C4-2B (cell line): ENCODE measurements around the gene TRAPPC2B.
"Not testable (repeated sequence)": the region's sequence is repeated elsewhere in the genome, so short reads cannot be mapped to it uniquely, and the experiment has no call there.

Experiments
- H3K27ac ChIP-seq: fragments of 450-650 bp; 2 replicates; pipeline ENCODE4 v1.5.1; 2017
- ZFX ChIP-seq: fragments of 450-650 bp; IDR thresholded peaks from 2 replicates; pipeline ENCODE4 v1.6.1; 2017
- TF ChIP-seq, protein P1 (sequence below): fragments of 450-650 bp; conservative IDR thresholded peaks from 2 replicates; pipeline ENCODE4 v1.5.1; 2017; ENCODE audit warnings: mild to moderate bottlenecking

The TRAPPC2B gene

GRCh38 chr19:57374179-57374578 is 10.8 kb downstream of the TRAPPC2B start:
- no peak overlapping the region for H3K27ac ChIP-seq
- TF ChIP-seq, protein P1, sequence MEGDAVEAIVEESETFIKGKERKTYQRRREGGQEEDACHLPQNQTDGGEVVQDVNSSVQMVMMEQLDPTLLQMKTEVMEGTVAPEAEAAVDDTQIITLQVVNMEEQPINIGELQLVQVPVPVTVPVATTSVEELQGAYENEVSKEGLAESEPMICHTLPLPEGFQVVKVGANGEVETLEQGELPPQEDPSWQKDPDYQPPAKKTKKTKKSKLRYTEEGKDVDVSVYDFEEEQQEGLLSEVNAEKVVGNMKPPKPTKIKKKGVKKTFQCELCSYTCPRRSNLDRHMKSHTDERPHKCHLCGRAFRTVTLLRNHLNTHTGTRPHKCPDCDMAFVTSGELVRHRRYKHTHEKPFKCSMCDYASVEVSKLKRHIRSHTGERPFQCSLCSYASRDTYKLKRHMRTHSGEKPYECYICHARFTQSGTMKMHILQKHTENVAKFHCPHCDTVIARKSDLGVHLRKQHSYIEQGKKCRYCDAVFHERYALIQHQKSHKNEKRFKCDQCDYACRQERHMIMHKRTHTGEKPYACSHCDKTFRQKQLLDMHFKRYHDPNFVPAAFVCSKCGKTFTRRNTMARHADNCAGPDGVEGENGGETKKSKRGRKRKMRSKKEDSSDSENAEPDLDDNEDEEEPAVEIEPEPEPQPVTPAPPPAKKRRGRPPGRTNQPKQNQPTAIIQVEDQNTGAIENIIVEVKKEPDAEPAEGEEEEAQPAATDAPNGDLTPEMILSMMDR: no peak
- TF ChIP-seq ZFX: no peak

- not testable (repeated sequence) for H3K27ac ChIP-seq
Observed at GRCh38 chr19:57374647-57375046, 11.3 kb downstream of the TRAPPC2B start.

- no peak overlapping the region for H3K27ac ChIP-seq
- no peak for TF ChIP-seq ZFX
- TF ChIP-seq, protein P1: no peak
Observed at GRCh38 chr19:57376151-57376550, 12.8 kb downstream of the TRAPPC2B start.

- no peak for TF ChIP-seq ZFX
- TF ChIP-seq, protein P1: no peak
- H3K27ac ChIP-seq: no peak overlapping the region
Observed at GRCh38 chr19:57377498-57378146, 14.3 kb downstream of the TRAPPC2B start.

GRCh38 chr19:57380923-57381322 is 17.6 kb downstream of the TRAPPC2B start:
- TF ChIP-seq, protein P1: no peak
- TF ChIP-seq ZFX: no peak
- no peak overlapping the region for H3K27ac ChIP-seq

GRCh38 chr19:57382806-57383488 is 19.6 kb downstream of the TRAPPC2B start:
- no peak overlapping the region for H3K27ac ChIP-seq
- TF ChIP-seq, protein P1: no peak
- no peak for TF ChIP-seq ZFX

GRCh38 chr19:57389194-57389729 is 25.9 kb downstream of the TRAPPC2B start:
- no peak for TF ChIP-seq ZFX
- TF ChIP-seq, protein P1: no peak
- H3K27ac ChIP-seq: peak overlapping the region; percentile 80
